AG04449 (cell line): ENCODE measurements around the gene CYP4B1.

Source experiments
- CTCF ChIA-PET: fragments of 350-600 bp; formaldehyde crosslinking; extraction: SDS; loops from one replicate; lab custom pipeline; 2021; ENCODE audit warnings: antibody characterized with exemption; lab: Yijun Ruan, JAX
- POLR2A ChIA-PET: fragments of 400-600, 350-600 bp; formaldehyde crosslinking; extraction: SDS; loops from one replicate; lab custom pipeline; 2020; ENCODE audit warnings: antibody characterized with exemption, inconsistent platforms; lab: Yijun Ruan, JAX
- DNase-seq: peaks from one replicate; pipeline ENCODE4 v3.0.0-alpha.2; 2010; ENCODE audit warnings: low read depth, low spot score
- H3K4me3 ChIP-seq: 2 replicates; pipeline ENCODE4 v1.5.1; 2011; ENCODE audit warnings: low read depth, mild to moderate bottlenecking, control low read depth, low read length
- CTCF ChIP-seq: IDR thresholded peaks from one replicate; pipeline ENCODE4 v1.5.1; 2011; ENCODE audit warnings: mild to moderate bottlenecking, moderate library complexity, low read length, control low read depth, inconsistent platforms; ENCODE audit not compliant: insufficient read depth; ENCODE audit errors: missing control alignments

CYP4B1 gene

GRCh38 chr1:46806196-46807020, 7.6 kb downstream of the CYP4B1 start:
- DNase-seq: no peak
- CTCF ChIA-PET: no interaction called here
- H3K4me3 ChIP-seq: no peak overlapping the region

GRCh38 chr1:46807046-46807972, 8.5 kb downstream of the CYP4B1 start:
- no peak overlapping the region for H3K4me3 ChIP-seq
- POLR2A ChIA-PET: no interaction called here
- DNase-seq: no peak
- TF ChIP-seq CTCF: no peak
- CTCF ChIA-PET: no interaction called here

More at GRCh38 chr1:46806196-46807020, 7.6 kb downstream of the CYP4B1 start:
- POLR2A ChIA-PET: no interaction called here
- no peak for TF ChIP-seq CTCF

- TF ChIP-seq CTCF: no peak
- CTCF ChIA-PET: no interaction called here
- H3K4me3 ChIP-seq: no peak overlapping the region
- POLR2A ChIA-PET: no interaction called here
- no peak for DNase-seq
These were observed 10.2 kb downstream of the CYP4B1 start for GRCh38 chr1:46809071-46809470.

GRCh38 chr1:46809904-46810303, 11.1 kb downstream of the CYP4B1 start:
- ChIA-PET CTCF (no interaction called here), POLR2A (no interaction called here)
- TF ChIP-seq CTCF: no peak
- no peak for DNase-seq
- no peak overlapping the region for H3K4me3 ChIP-seq

GRCh38 chr1:46810596-46810995, 11.8 kb downstream of the CYP4B1 start:
- ChIA-PET CTCF (no interaction called here), POLR2A (no interaction called here)
- no peak for DNase-seq
- no peak for TF ChIP-seq CTCF
- H3K4me3 ChIP-seq: no peak overlapping the region

- DNase-seq: no peak
- TF ChIP-seq CTCF: no peak
- CTCF ChIA-PET: no interaction called here
- POLR2A ChIA-PET: no interaction called here
- H3K4me3 ChIP-seq: no peak overlapping the region
These were observed 12.2 kb downstream of the CYP4B1 start for GRCh38 chr1:46811053-46811452.
